Measurements from ENCODE around the gene GAPVD1. TPM values are rescaled to one million over a fixed set of nuclear protein-coding genes. Genes with fewer than 3 reads are reported as not detected.

GAPVD1 gene
- total and polyA plus RNA-seq, 2 of the 13 experiments (the other 11 are each of a cell fraction or from before 2014, with no cell fraction given), result 11.1 to 33.2 TPM

- TF ChIP-seq MAX (IDR thresholded peaks at IDR 0.05) (peak; percentile 58), MATR3 (CRISPR knock-in tag; IDR thresholded peaks at IDR 0.05) (no peak), ATF6 (CRISPR knock-in tag; conservative IDR thresholded peaks at IDR 0.05) (no peak), ZNF646 (CRISPR knock-in tag; IDR thresholded peaks at IDR 0.05) (no peak), RCOR2 (CRISPR knock-in tag; IDR thresholded peaks at IDR 0.05) (no peak), SETDB1 (CRISPR knock-in tag; IDR thresholded peaks at IDR 0.05; ENCODE audit: borderline replicate concordance) (peak; percentile 42; the same call in 1 of the 2 replicates), MLLT10 (CRISPR knock-in tag; IDR thresholded peaks at IDR 0.05) (no peak; the same call in 1 of the 2 replicates), ZNF354B (CRISPR knock-in tag; IDR thresholded peaks at IDR 0.05) (0 out of 2 replicates have a peak, but pooled peaks have one; percentile 81), ETV5 (CRISPR knock-in tag; IDR thresholded peaks at IDR 0.05; ENCODE audit: borderline replicate concordance) (0 out of 2 replicates have a peak, but pooled peaks have one; percentile 20), ZBTB43 (CRISPR knock-in tag; conservative IDR thresholded peaks at IDR 0.05) (peak; percentile 20; the same call in 1 of the 2 replicates), ZNF781 (CRISPR knock-in tag; IDR thresholded peaks at IDR 0.05; ENCODE audit: borderline replicate concordance, not compliant biosample characterization) (peak; percentile 88), ZNF136 (CRISPR knock-in tag; IDR thresholded peaks at IDR 0.05; ENCODE audit: low read depth) (no peak; the same call in 1 of the 2 replicates), ZNF30 (CRISPR knock-in tag; IDR thresholded peaks at IDR 0.05) (0 out of 2 replicates have a peak, but pooled peaks have one; percentile 24), RNF2 (conservative IDR thresholded peaks at IDR 0.05; ENCODE audit: low read depth) (peak; percentile 20; the same call in 1 of the 2 replicates), FOXM1 (CRISPR knock-in tag; IDR thresholded peaks at IDR 0.05) (no peak), GLMP (CRISPR knock-in tag; IDR thresholded peaks at IDR 0.05; ENCODE audit: borderline replicate concordance) (no peak), NFIC (IDR thresholded peaks at IDR 0.05; ENCODE audit: low read length) (peak; percentile 30; the same call in 1 of the 2 replicates)
These were observed 20.4 kb upstream of the GAPVD1 start, which contains the start of gene HSPA5 (continued) for GRCh38 chr9:125241000-125241862.
